ENCODE results near the gene NFATC3. TPM values are rescaled to one million over a fixed set of nuclear protein-coding genes. Genes with fewer than 3 reads are reported as not detected.

NFATC3 gene
- total RNA-seq, 2 donors from 2014 or later: 15.5 to 19.5 TPM

DNA sequence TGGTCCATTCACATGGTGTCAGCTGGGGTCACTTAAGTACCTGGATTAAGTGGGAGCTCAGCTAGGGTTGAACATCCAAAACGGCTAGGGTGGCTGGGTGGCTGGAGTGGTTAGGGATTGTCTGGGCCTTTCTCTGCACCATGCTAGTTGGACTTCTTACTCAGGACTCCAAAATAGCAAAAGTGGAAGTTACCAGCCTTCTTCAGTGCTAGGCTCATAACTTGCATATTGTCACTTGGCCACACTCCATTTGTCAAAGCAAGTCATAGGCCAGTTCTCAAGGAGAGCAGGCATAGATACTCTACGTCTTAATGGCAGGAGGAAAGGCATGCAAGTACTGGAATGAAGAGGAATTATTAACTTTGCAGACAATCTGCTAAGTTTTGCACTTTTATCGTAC lies 81.1 kb downstream of the NFATC3 start:
- no peaks in the 10 kb centered on the region for H3K9me3 ChIP-seq
- no peak overlapping the region for H3K4me3 ChIP-seq
- H3K4me1 ChIP-seq: no peaks in the 10 kb centered on the region
- H3K27ac ChIP-seq: no peak overlapping the region
- no peaks in the 10 kb centered on the region for H3K27me3 ChIP-seq
- no peaks in the 10 kb centered on the region for H3K36me3 ChIP-seq (replicated peaks in 1 of 2; ENCODE audit: insufficient read depth in 1 of 2, low read depth in 2 of 2)
- no peak for ATAC-seq
- intact Hi-C loops (cut with DNase I): no loop called here
- no peak for TF ChIP-seq POLR2A (IDR thresholded peaks at IDR 0.05)
- TF ChIP-seq, protein P1, sequence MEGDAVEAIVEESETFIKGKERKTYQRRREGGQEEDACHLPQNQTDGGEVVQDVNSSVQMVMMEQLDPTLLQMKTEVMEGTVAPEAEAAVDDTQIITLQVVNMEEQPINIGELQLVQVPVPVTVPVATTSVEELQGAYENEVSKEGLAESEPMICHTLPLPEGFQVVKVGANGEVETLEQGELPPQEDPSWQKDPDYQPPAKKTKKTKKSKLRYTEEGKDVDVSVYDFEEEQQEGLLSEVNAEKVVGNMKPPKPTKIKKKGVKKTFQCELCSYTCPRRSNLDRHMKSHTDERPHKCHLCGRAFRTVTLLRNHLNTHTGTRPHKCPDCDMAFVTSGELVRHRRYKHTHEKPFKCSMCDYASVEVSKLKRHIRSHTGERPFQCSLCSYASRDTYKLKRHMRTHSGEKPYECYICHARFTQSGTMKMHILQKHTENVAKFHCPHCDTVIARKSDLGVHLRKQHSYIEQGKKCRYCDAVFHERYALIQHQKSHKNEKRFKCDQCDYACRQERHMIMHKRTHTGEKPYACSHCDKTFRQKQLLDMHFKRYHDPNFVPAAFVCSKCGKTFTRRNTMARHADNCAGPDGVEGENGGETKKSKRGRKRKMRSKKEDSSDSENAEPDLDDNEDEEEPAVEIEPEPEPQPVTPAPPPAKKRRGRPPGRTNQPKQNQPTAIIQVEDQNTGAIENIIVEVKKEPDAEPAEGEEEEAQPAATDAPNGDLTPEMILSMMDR (IDR thresholded peaks at IDR 0.05): no peak
- DNase-seq: no peak
- WGBS, 2 donors: 79 to 83% methylated on average over 3 of the region's 3 CpGs

DNA sequence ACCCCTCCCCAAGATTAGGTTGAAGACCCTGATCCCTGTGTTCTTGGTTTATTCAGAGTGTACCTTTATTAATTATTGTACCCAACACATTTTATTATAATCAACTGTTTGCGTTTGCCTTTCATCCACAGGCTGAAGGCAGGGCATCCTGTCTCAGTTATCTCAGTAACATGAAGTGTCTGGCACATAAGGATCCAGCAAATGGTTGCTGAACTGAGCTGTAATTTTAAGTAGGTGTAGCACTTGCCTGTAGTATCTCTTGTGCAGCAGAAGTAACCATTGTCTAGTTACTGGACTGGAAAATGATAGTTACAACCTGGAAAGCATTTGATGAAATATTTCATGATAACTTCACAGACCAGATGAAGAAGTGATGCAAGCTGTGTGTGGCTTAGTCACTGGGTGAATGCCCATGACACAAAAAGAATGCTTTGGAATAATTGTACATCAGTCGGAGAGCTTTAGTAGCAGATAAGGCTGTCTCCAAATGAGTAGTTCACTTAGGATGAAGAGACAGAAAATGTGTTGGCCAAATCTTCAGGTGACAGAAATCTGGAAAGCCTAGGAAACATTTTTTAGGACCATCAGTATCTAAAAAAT lies 94.1 kb downstream of the NFATC3 start:
- peaks cover 0 to 8% of the 10 kb centered on the region in 2 donors for H3K36me3 ChIP-seq (replicated peaks in 1 of 2; ENCODE audit: insufficient read depth in 1 of 2, low read depth in 2 of 2)
- ATAC-seq (no peak), DNase-seq (no peak)
- H3K27me3 ChIP-seq: no peaks in the 10 kb centered on the region
- H3K27ac ChIP-seq: no peak overlapping the region
- intact Hi-C loops (cut with DNase I): no loop called here
- no peaks in the 10 kb centered on the region for H3K9me3 ChIP-seq
- H3K4me1 ChIP-seq: no peaks in the 10 kb centered on the region
- WGBS, 2 donors: 91 to 97% methylated on average over 2 of the region's 2 CpGs
- TF ChIP-seq, protein P1 (IDR thresholded peaks at IDR 0.05): no peak
- no peak for TF ChIP-seq POLR2A (IDR thresholded peaks at IDR 0.05)
- no peak overlapping the region for H3K4me3 ChIP-seq

DNA sequence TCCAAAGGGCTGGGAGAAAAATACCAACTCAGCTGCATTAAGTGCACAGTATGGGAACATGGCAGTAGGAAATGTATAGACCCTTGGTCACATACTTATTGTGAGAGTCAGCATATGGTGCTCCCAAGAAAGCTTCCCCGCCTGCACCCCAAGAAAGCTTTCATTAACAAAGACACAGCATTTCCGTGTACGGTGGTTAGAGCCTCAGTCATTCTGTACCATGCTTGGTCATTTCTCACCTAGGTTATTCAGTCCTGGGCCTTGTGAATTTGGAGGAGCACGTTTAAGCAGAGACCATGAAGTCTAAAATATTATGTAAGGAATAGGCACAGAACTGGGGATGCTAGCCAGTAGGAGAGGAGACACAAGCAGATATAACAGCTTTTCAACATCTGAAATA lies 94.7 kb downstream of the NFATC3 start:
- 88 to 89% methylated on average over 4 of the region's 4 CpGs for WGBS, 2 donors
- Histone ChIP-seq H3K4me1 (no peaks in the 10 kb centered on the region), H3K4me3 (no peak overlapping the region), H3K27me3 (no peaks in the 10 kb centered on the region), H3K27ac (no peak overlapping the region), H3K36me3 (replicated peaks in 1 of 2; ENCODE audit: insufficient read depth in 1 of 2, low read depth in 2 of 2) (peaks cover 0 to 8% of the 10 kb centered on the region in 2 donors), H3K9me3 (no peaks in the 10 kb centered on the region)
- ATAC-seq (no peak), DNase-seq (no peak)
- TF ChIP-seq, protein P1 (IDR thresholded peaks at IDR 0.05): no peak
- no peak for TF ChIP-seq POLR2A (IDR thresholded peaks at IDR 0.05)
- intact Hi-C loops (cut with DNase I): no loop called here

DNA sequence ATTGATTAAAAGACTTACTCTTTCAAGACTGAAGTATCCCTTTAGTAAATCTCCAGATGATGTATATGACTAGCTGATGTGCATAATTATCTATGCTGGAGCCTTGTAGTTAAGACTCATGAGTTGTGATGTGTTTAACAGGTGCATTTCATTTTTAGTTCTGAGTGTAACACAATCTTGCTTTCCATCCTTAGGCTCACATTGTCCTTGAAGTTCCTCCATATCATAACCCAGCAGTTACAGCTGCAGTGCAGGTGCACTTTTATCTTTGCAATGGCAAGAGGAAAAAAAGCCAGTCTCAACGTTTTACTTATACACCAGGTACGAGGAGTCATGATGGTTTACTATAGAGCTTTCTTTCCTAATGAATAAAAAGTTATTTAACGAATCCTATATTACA lies 97.9 kb downstream of the NFATC3 start:
- no peak for TF ChIP-seq POLR2A (IDR thresholded peaks at IDR 0.05)
- TF ChIP-seq, protein P1 (IDR thresholded peaks at IDR 0.05): no peak
- peaks cover 0 to 5% of the 10 kb centered on the region in 2 donors for H3K36me3 ChIP-seq (replicated peaks in 1 of 2; ENCODE audit: insufficient read depth in 1 of 2, low read depth in 2 of 2)
- no peaks in the 10 kb centered on the region for H3K4me1 ChIP-seq
- no peak overlapping the region for H3K27ac ChIP-seq
- intact Hi-C loops (cut with DNase I): no loop called here
- 60 to 64% methylated on average over 3 of the region's 3 CpGs for WGBS, 2 donors
- H3K27me3 ChIP-seq: no peaks in the 10 kb centered on the region
- DNase-seq (no peak), ATAC-seq (no peak)
- H3K9me3 ChIP-seq: no peaks in the 10 kb centered on the region
- H3K4me3 ChIP-seq: no peak overlapping the region

DNA sequence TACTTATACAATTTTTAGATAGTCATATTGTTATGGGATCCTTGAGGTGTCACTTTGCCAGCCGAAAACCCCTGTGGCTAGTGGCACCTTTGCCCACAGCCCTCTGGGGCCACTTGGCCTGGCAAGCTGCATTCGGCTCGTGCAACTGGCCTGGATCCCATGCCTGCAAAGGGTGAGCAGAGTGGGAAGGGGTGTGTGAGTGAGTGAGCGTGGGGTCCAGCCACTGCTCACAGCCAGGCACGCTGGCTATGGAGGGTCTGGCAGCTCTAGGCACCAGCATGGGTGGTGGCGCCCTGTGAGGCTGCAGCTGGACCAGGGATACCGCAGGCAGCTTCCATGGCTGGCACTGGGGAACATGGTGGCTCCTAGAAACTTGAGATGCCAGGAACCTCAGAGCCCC lies 101.7 kb downstream of the NFATC3 start:
- no peak for TF ChIP-seq POLR2A (IDR thresholded peaks at IDR 0.05)
- TF ChIP-seq, protein P1 (IDR thresholded peaks at IDR 0.05): no peak
- H3K9me3 ChIP-seq: no peaks in the 10 kb centered on the region
- WGBS, 2 donors: 98 to 99% methylated on average over 7 of the region's 7 CpGs
- intact Hi-C loops (cut with DNase I): no loop called here
- peaks cover 6 to 11% of the 10 kb centered on the region in 2 donors for H3K36me3 ChIP-seq (replicated peaks in 1 of 2; ENCODE audit: insufficient read depth in 1 of 2, low read depth in 2 of 2)
- ATAC-seq (no peak), DNase-seq (no peak)
- H3K4me3 ChIP-seq: no peak overlapping the region
- no peaks in the 10 kb centered on the region for H3K4me1 ChIP-seq
- H3K27ac ChIP-seq: no peak overlapping the region
- no peaks in the 10 kb centered on the region for H3K27me3 ChIP-seq

All from body of pancreas (tissue), 4 donors.